ENCODE measurements around the gene PTGFRN. TPM values are rescaled to one million over a fixed set of nuclear protein-coding genes. Genes with fewer than 3 reads are reported as not detected.

Gene PTGFRN
- total RNA-seq, 1 donor from 2014 or later, result 105 TPM

- no peak overlapping the region for H3K4me3 ChIP-seq (ENCODE audit: low read length in 3 of 3)
- H3K27me3 ChIP-seq (ENCODE audit: control insufficient read depth in 3 of 3, insufficient read depth in 3 of 3, low read length in 3 of 3), result peaks cover 0 to under 1% (median 0%) of the 10 kb centered on the region in 3 donors
- H3K27ac ChIP-seq (ENCODE audit: low read depth, low read length), result peak overlapping the region; percentile 75
- H3K36me3 ChIP-seq (ENCODE audit: control insufficient read depth in 3 of 3, insufficient read depth in 3 of 3, low read length in 3 of 3), result no peaks in the 10 kb centered on the region
- no peak overlapping the region for H3K9ac ChIP-seq (ENCODE audit: low read depth in 1 of 3, low read length in 3 of 3)
- peaks cover 5 to 17% (median 11%) of the 10 kb centered on the region in 3 donors for H3K4me1 ChIP-seq (ENCODE audit: control insufficient read depth in 3 of 3, insufficient read depth in 3 of 3, low read length in 3 of 3)
- no peaks in the 10 kb centered on the region for H3K9me3 ChIP-seq (ENCODE audit: control insufficient read depth in 3 of 3, low read length in 3 of 3)
Observed at GRCh38 chr1:116989835-116990234, 80.1 kb downstream of the PTGFRN start.

- peak overlapping the region; percentile 75 for H3K27ac ChIP-seq (ENCODE audit: low read depth, low read length)
- no peak overlapping the region for H3K9ac ChIP-seq (ENCODE audit: low read depth in 1 of 3, low read length in 3 of 3)
- H3K4me3 ChIP-seq (ENCODE audit: low read length in 3 of 3), result peak overlapping the region in 1 of 3 donors; percentile 0
- H3K27me3 ChIP-seq (ENCODE audit: control insufficient read depth in 3 of 3, insufficient read depth in 3 of 3, low read length in 3 of 3), result no peaks in the 10 kb centered on the region
- no peaks in the 10 kb centered on the region for H3K36me3 ChIP-seq (ENCODE audit: control insufficient read depth in 3 of 3, insufficient read depth in 3 of 3, low read length in 3 of 3)
- H3K4me1 ChIP-seq (ENCODE audit: control insufficient read depth in 3 of 3, insufficient read depth in 3 of 3, low read length in 3 of 3), result peaks cover 5 to 16% (median 10%) of the 10 kb centered on the region in 3 donors
- H3K9me3 ChIP-seq (ENCODE audit: control insufficient read depth in 3 of 3, low read length in 3 of 3), result no peaks in the 10 kb centered on the region
Observed at GRCh38 chr1:116990612-116991151, 81.0 kb downstream of the PTGFRN start.

- H3K4me3 ChIP-seq (ENCODE audit: low read length in 3 of 3), result no peak overlapping the region
- no peaks in the 10 kb centered on the region for H3K27me3 ChIP-seq (ENCODE audit: control insufficient read depth in 3 of 3, insufficient read depth in 3 of 3, low read length in 3 of 3)
- H3K9ac ChIP-seq (ENCODE audit: low read depth in 1 of 3, low read length in 3 of 3), result no peak overlapping the region
- H3K4me1 ChIP-seq (ENCODE audit: control insufficient read depth in 3 of 3, insufficient read depth in 3 of 3, low read length in 3 of 3), result peaks cover 5 to 16% (median 10%) of the 10 kb centered on the region in 3 donors
- no peak overlapping the region for H3K27ac ChIP-seq (ENCODE audit: low read depth, low read length)
- H3K36me3 ChIP-seq (ENCODE audit: control insufficient read depth in 3 of 3, insufficient read depth in 3 of 3, low read length in 3 of 3), result no peaks in the 10 kb centered on the region
- H3K9me3 ChIP-seq (ENCODE audit: control insufficient read depth in 3 of 3, low read length in 3 of 3), result no peaks in the 10 kb centered on the region
Observed at GRCh38 chr1:116991171-116991845, 81.6 kb downstream of the PTGFRN start.

GRCh38 chr1:116991918-116992317, 82.2 kb downstream of the PTGFRN start:
- Histone ChIP-seq H3K36me3 (ENCODE audit: control insufficient read depth in 3 of 3, insufficient read depth in 3 of 3, low read length in 3 of 3) (no peaks in the 10 kb centered on the region), H3K4me1 (ENCODE audit: control insufficient read depth in 3 of 3, insufficient read depth in 3 of 3, low read length in 3 of 3) (peaks cover 5 to 16% (median 10%) of the 10 kb centered on the region in 3 donors), H3K27ac (ENCODE audit: low read depth, low read length) (no peak overlapping the region), H3K9me3 (ENCODE audit: control insufficient read depth in 3 of 3, low read length in 3 of 3) (no peaks in the 10 kb centered on the region), H3K4me3 (ENCODE audit: low read length in 3 of 3) (no peak overlapping the region), H3K9ac (ENCODE audit: low read depth in 1 of 3, low read length in 3 of 3) (no peak overlapping the region), H3K27me3 (ENCODE audit: control insufficient read depth in 3 of 3, insufficient read depth in 3 of 3, low read length in 3 of 3) (no peaks in the 10 kb centered on the region)

GRCh38 chr1:116993286-116993685, 83.6 kb downstream of the PTGFRN start:
- Histone ChIP-seq H3K36me3 (ENCODE audit: control insufficient read depth in 3 of 3, insufficient read depth in 3 of 3, low read length in 3 of 3) (no peaks in the 10 kb centered on the region), H3K27me3 (ENCODE audit: control insufficient read depth in 3 of 3, insufficient read depth in 3 of 3, low read length in 3 of 3) (no peaks in the 10 kb centered on the region), H3K9me3 (ENCODE audit: control insufficient read depth in 3 of 3, low read length in 3 of 3) (no peaks in the 10 kb centered on the region), H3K9ac (ENCODE audit: low read depth in 1 of 3, low read length in 3 of 3) (no peak overlapping the region), H3K27ac (ENCODE audit: low read depth, low read length) (no peak overlapping the region), H3K4me3 (ENCODE audit: low read length in 3 of 3) (no peak overlapping the region), H3K4me1 (ENCODE audit: control insufficient read depth in 3 of 3, insufficient read depth in 3 of 3, low read length in 3 of 3) (peaks cover 5 to 16% (median 10%) of the 10 kb centered on the region in 3 donors)

GRCh38 chr1:116994411-116994810, 84.7 kb downstream of the PTGFRN start:
- Histone ChIP-seq H3K27ac (ENCODE audit: low read depth, low read length) (no peak overlapping the region), H3K4me3 (ENCODE audit: low read length in 3 of 3) (no peak overlapping the region), H3K27me3 (ENCODE audit: control insufficient read depth in 3 of 3, insufficient read depth in 3 of 3, low read length in 3 of 3) (no peaks in the 10 kb centered on the region), H3K4me1 (ENCODE audit: control insufficient read depth in 3 of 3, insufficient read depth in 3 of 3, low read length in 3 of 3) (peaks cover 0 to 13% (median 10%) of the 10 kb centered on the region in 3 donors), H3K9me3 (ENCODE audit: control insufficient read depth in 3 of 3, low read length in 3 of 3) (no peaks in the 10 kb centered on the region), H3K9ac (ENCODE audit: low read depth in 1 of 3, low read length in 3 of 3) (no peak overlapping the region), H3K36me3 (ENCODE audit: control insufficient read depth in 3 of 3, insufficient read depth in 3 of 3, low read length in 3 of 3) (no peaks in the 10 kb centered on the region)

GRCh38 chr1:116997066-116997465, 87.3 kb downstream of the PTGFRN start:
- no peaks in the 10 kb centered on the region for H3K36me3 ChIP-seq (ENCODE audit: control insufficient read depth in 3 of 3, insufficient read depth in 3 of 3, low read length in 3 of 3)
- H3K27ac ChIP-seq (ENCODE audit: low read depth, low read length), result no peak overlapping the region
- no peak overlapping the region for H3K9ac ChIP-seq (ENCODE audit: low read depth in 1 of 3, low read length in 3 of 3)
- no peaks in the 10 kb centered on the region for H3K27me3 ChIP-seq (ENCODE audit: control insufficient read depth in 3 of 3, insufficient read depth in 3 of 3, low read length in 3 of 3)
- H3K4me3 ChIP-seq (ENCODE audit: low read length in 3 of 3), result no peak overlapping the region
- no peaks in the 10 kb centered on the region for H3K4me1 ChIP-seq (ENCODE audit: control insufficient read depth in 3 of 3, insufficient read depth in 3 of 3, low read length in 3 of 3)
- no peaks in the 10 kb centered on the region for H3K9me3 ChIP-seq (ENCODE audit: control insufficient read depth in 3 of 3, low read length in 3 of 3)

GRCh38 chr1:116997636-116998035, 87.9 kb downstream of the PTGFRN start:
- no peak overlapping the region for H3K27ac ChIP-seq (ENCODE audit: low read depth, low read length)
- no peaks in the 10 kb centered on the region for H3K27me3 ChIP-seq (ENCODE audit: control insufficient read depth in 3 of 3, insufficient read depth in 3 of 3, low read length in 3 of 3)
- no peaks in the 10 kb centered on the region for H3K4me1 ChIP-seq (ENCODE audit: control insufficient read depth in 3 of 3, insufficient read depth in 3 of 3, low read length in 3 of 3)
- H3K36me3 ChIP-seq (ENCODE audit: control insufficient read depth in 3 of 3, insufficient read depth in 3 of 3, low read length in 3 of 3), result no peaks in the 10 kb centered on the region
- H3K4me3 ChIP-seq (ENCODE audit: low read length in 3 of 3), result no peak overlapping the region
- H3K9me3 ChIP-seq (ENCODE audit: control insufficient read depth in 3 of 3, low read length in 3 of 3), result no peaks in the 10 kb centered on the region
- no peak overlapping the region for H3K9ac ChIP-seq (ENCODE audit: low read depth in 1 of 3, low read length in 3 of 3)

- H3K36me3 ChIP-seq (ENCODE audit: control insufficient read depth in 3 of 3, insufficient read depth in 3 of 3, low read length in 3 of 3), result no peaks in the 10 kb centered on the region
- H3K27ac ChIP-seq (ENCODE audit: low read depth, low read length), result no peak overlapping the region
- no peaks in the 10 kb centered on the region for H3K4me1 ChIP-seq (ENCODE audit: control insufficient read depth in 3 of 3, insufficient read depth in 3 of 3, low read length in 3 of 3)
- no peak overlapping the region for H3K9ac ChIP-seq (ENCODE audit: low read depth in 1 of 3, low read length in 3 of 3)
- H3K9me3 ChIP-seq (ENCODE audit: control insufficient read depth in 3 of 3, low read length in 3 of 3), result no peaks in the 10 kb centered on the region
- H3K4me3 ChIP-seq (ENCODE audit: low read length in 3 of 3), result no peak overlapping the region
- no peaks in the 10 kb centered on the region for H3K27me3 ChIP-seq (ENCODE audit: control insufficient read depth in 3 of 3, insufficient read depth in 3 of 3, low read length in 3 of 3)
Observed at GRCh38 chr1:116999596-116999995, 89.9 kb downstream of the PTGFRN start.

- no peak overlapping the region for H3K4me3 ChIP-seq (ENCODE audit: low read length in 3 of 3)
- H3K27ac ChIP-seq (ENCODE audit: low read depth, low read length), result no peak overlapping the region
- H3K9ac ChIP-seq (ENCODE audit: low read depth in 1 of 3, low read length in 3 of 3), result no peak overlapping the region
- no peaks in the 10 kb centered on the region for H3K27me3 ChIP-seq (ENCODE audit: control insufficient read depth in 3 of 3, insufficient read depth in 3 of 3, low read length in 3 of 3)
- no peaks in the 10 kb centered on the region for H3K4me1 ChIP-seq (ENCODE audit: control insufficient read depth in 3 of 3, insufficient read depth in 3 of 3, low read length in 3 of 3)
- H3K36me3 ChIP-seq (ENCODE audit: control insufficient read depth in 3 of 3, insufficient read depth in 3 of 3, low read length in 3 of 3), result no peaks in the 10 kb centered on the region
- H3K9me3 ChIP-seq (ENCODE audit: control insufficient read depth in 3 of 3, low read length in 3 of 3), result no peaks in the 10 kb centered on the region
Observed at GRCh38 chr1:117000142-117000541, 90.4 kb downstream of the PTGFRN start.

Measured in skeletal muscle tissue (tissue), 4 donors.